Fibroblast of villous mesenchyme (primary cell): ENCODE results near the gene MET. TPM values are rescaled to one million over a fixed set of nuclear protein-coding genes. Genes with fewer than 3 reads are reported as not detected.

Experiments used
- DNase-seq: peaks from one replicate; pipeline ENCODE4 v3.0.0-alpha.2; 2010; ENCODE audit warnings: low read depth
- H3K4me3 ChIP-seq: 2 replicates; pipeline ENCODE4 v1.5.1; 2011; ENCODE audit warnings: low read depth, mild to moderate bottlenecking, low read length
- CTCF ChIP-seq: IDR thresholded peaks from 2 replicates; pipeline ENCODE4 v1.5.1; 2012; ENCODE audit warnings: low read depth, mild to moderate bottlenecking, low read length; ENCODE audit not compliant: insufficient read depth
- total RNA-seq: library from RNA; depleted of rRNA; stranded (reverse); fragments of >200 nt; gene quantifications from 2 replicates; pipeline ENCODE4 v1.2.3, GENCODE V29; 2012

The MET gene
- total RNA-seq, 1 donor, result 48.8 TPM

- peak; percentile 53 for TF ChIP-seq CTCF
- no peak overlapping the region for H3K4me3 ChIP-seq
- peak; percentile 40 for DNase-seq
These were observed 114.9 kb downstream of the MET start for GRCh38 chr7:116786791-116787443.

GRCh38 chr7:116787881-116788280 lies 115.9 kb downstream of the MET start:
- no peak for TF ChIP-seq CTCF
- no peak overlapping the region for H3K4me3 ChIP-seq
- no peak for DNase-seq

GRCh38 chr7:116788572-116789197 lies 116.7 kb downstream of the MET start:
- no peak overlapping the region for H3K4me3 ChIP-seq
- no peak for TF ChIP-seq CTCF
- DNase-seq, result peak; percentile 58

GRCh38 chr7:116790025-116790424 lies 118.0 kb downstream of the MET start:
- no peak for DNase-seq
- TF ChIP-seq CTCF, result no peak
- H3K4me3 ChIP-seq, result no peak overlapping the region

GRCh38 chr7:116792813-116793212 lies 120.8 kb downstream of the MET start:
- H3K4me3 ChIP-seq, result no peak overlapping the region
- no peak for DNase-seq
- TF ChIP-seq CTCF, result no peak

GRCh38 chr7:116793795-116794340 lies 121.9 kb downstream of the MET start:
- no peak overlapping the region for H3K4me3 ChIP-seq
- no peak for TF ChIP-seq CTCF
- DNase-seq, result no peak

GRCh38 chr7:116796471-116796870 lies 124.5 kb downstream of the MET start:
- no peak for DNase-seq
- no peak for TF ChIP-seq CTCF
- no peak overlapping the region for H3K4me3 ChIP-seq
